HG03575 (cell line): ENCODE measurements around the gene SLC38A11.
"Not testable (repeated sequence)": the region's sequence is repeated elsewhere in the genome, so short reads cannot be mapped to it uniquely, and the experiment has no call there.

Experiments used
- ATAC-seq: cut with Tn5 transposase; IDR thresholded peaks from one replicate; pipeline ENCODE4 v1.9.1; 2021; ENCODE audit not compliant: unreplicated experiment, insufficient number of reproducible peaks, low FRiP score; ENCODE audit errors: extremely low read depth

Gene SLC38A11

GRCh38 chr2:164954954-164955701 is at the start of gene SLC38A11:
SLC38A11 (minus strand) TSS chr2:164955525; CDS start chr2:164955247, 278 bp downstream.
- ATAC-seq, result no peak

- ATAC-seq, result no peak
Measured at GRCh38 chr2:165003443-165004130, 48.3 kb upstream of the SLC38A11 start.

- no peak for ATAC-seq
Measured at GRCh38 chr2:165002638-165003037, 47.3 kb upstream of the SLC38A11 start.

- not testable (repeated sequence) for ATAC-seq
Measured at GRCh38 chr2:164994664-164995299, 39.5 kb upstream of the SLC38A11 start.

- ATAC-seq, result no peak
Measured at GRCh38 chr2:164993287-164994016, 38.1 kb upstream of the SLC38A11 start.

GRCh38 chr2:164992818-164993217 is 37.5 kb upstream of the SLC38A11 start:
- peak; percentile 75 for ATAC-seq

GRCh38 chr2:164992093-164992454 is 36.7 kb upstream of the SLC38A11 start:
- not testable (repeated sequence) for ATAC-seq

GRCh38 chr2:164991361-164992092 is 36.2 kb upstream of the SLC38A11 start:
- ATAC-seq, result not testable (repeated sequence)

GRCh38 chr2:164990953-164991352 is 35.6 kb upstream of the SLC38A11 start:
- ATAC-seq, result not testable (repeated sequence)

GRCh38 chr2:164988805-164989204 is 33.5 kb upstream of the SLC38A11 start:
- not testable (repeated sequence) for ATAC-seq

GRCh38 chr2:164986027-164986426 is 30.7 kb upstream of the SLC38A11 start:
- ATAC-seq, result not testable (repeated sequence)

GRCh38 chr2:164984428-164984827 is 29.1 kb upstream of the SLC38A11 start:
- ATAC-seq, result no peak

- no peak for ATAC-seq
Measured at GRCh38 chr2:164981217-164981990, 26.1 kb upstream of the SLC38A11 start.

- not testable (repeated sequence) for ATAC-seq
Measured at GRCh38 chr2:164980688-164981087, 25.4 kb upstream of the SLC38A11 start.

- ATAC-seq, result no peak
Measured at GRCh38 chr2:164979113-164979512, 23.8 kb upstream of the SLC38A11 start.

GRCh38 chr2:164976875-164977470 is 21.6 kb upstream of the SLC38A11 start:
- not testable (repeated sequence) for ATAC-seq

- ATAC-seq, result no peak
Measured at GRCh38 chr2:164976301-164976700, 21.0 kb upstream of the SLC38A11 start.

GRCh38 chr2:164975891-164976290 is 20.6 kb upstream of the SLC38A11 start:
- ATAC-seq, result no peak
